Measurements from ENCODE around the gene GRK2.

DNA sequence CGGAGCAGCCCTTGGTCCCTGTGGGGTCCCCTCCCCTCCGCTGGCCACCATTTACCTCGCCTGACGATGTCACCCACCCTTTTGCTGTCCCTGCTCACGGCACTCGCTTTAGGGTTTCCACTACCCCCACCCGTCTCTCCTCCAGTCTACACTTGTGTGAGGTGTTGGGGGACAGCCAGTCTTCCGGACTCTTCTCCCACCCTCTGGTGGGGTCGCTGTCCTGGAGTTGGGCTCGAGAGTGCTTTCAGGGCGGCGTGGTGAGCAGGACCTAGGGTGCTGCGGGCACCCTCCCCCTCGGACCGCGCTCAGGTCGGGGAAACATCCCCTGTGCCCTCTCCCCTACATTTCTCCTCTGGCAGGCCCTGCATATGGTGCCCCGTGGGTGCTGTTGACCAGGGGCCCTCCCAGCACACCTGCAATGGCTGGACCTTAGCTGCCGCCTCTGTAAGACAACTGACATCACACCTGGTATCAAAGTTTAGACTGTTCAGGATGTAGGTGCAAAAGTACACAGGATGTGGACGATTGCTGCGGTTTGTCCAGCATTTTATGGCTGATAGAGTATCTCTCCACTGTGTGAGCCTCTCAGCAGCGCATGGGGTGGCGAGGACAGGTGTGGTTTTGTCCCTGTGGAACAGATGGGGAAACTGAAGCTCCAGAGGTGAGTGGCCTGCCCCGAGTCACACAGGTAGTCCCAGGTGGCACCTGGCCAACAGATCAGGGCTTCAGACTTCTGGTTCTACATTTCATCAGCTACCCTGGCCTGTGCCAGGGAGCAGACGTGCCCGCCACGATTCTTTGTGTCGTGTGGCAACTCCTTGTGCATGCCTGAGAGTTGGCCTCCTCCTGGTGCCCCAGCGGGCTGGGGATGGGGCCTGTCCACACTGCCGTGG is 1.2 kb downstream of the GRK2 start:
- no peak for TF ChIP-seq GATA2 (IDR thresholded peaks at IDR 0.05; ENCODE audit: low read depth, low read length)
- TF ChIP-seq GATA3 (IDR thresholded peaks at IDR 0.05; ENCODE audit: low read depth, low read length), result no peak

Measured in SH-SY5Y (cell line).